Fibroblast of gingiva (primary cell): ENCODE results near the gene PRAMEF13.
"Not testable (repeated sequence)": the region's sequence is repeated elsewhere in the genome, so short reads cannot be mapped to it uniquely, and the experiment has no call there.

Experiments
- DNase-seq: peaks from one replicate; pipeline ENCODE4 v3.0.0-alpha.2; 2011; ENCODE audit warnings: low read depth

PRAMEF13 gene

GRCh38 chr1:13165531-13165930 is 35.7 kb downstream of the PRAMEF13 start, which contains the start of gene HNRNPCL4:
Gene HNRNPCL4 (minus strand): TSS chr1:13165631. CDS start chr1:13165467, 164 bp downstream.
- DNase-seq: not testable (repeated sequence)

- DNase-seq: not testable (repeated sequence)
Observed at GRCh38 chr1:13155909-13156308, 45.3 kb downstream of the PRAMEF13 start, which contains the start of gene PRAMEF26. Gene PRAMEF26 (minus strand): TSS chr1:13156009. CDS start chr1:13153095, 2,914 bp downstream.
